NCI-H2029 treated with DMSO at 0.1 percent for 48 hours (cell line): ENCODE results near the gene INSYN2B.
"Not testable (repeated sequence)": the region's sequence is repeated elsewhere in the genome, so short reads cannot be mapped to it uniquely, and the experiment has no call there.

Experiments
- DNase-seq: peaks from one replicate; lab custom pipeline; 2025; lab: John Stamatoyannopoulos, UW

INSYN2B gene

DNA sequence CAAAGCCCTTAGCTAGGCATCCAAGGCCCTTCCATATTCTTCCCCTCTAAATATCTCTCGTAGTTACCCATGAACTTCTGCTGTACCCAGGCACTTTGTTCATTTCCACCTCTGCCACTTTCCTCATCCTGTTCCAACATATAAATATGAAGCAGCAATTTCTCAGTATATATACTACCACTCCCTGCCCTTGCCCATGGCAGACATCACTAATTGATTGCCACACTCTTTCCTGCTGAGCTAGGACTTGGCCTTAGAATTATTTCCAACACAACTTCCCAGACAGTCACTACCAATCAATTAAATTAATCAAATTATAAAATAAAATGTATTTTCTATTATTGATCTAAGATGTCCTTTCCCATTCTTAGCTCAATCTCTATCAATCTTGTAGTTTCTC is 8.5 kb downstream of the INSYN2B start:
- no peak for DNase-seq

DNA sequence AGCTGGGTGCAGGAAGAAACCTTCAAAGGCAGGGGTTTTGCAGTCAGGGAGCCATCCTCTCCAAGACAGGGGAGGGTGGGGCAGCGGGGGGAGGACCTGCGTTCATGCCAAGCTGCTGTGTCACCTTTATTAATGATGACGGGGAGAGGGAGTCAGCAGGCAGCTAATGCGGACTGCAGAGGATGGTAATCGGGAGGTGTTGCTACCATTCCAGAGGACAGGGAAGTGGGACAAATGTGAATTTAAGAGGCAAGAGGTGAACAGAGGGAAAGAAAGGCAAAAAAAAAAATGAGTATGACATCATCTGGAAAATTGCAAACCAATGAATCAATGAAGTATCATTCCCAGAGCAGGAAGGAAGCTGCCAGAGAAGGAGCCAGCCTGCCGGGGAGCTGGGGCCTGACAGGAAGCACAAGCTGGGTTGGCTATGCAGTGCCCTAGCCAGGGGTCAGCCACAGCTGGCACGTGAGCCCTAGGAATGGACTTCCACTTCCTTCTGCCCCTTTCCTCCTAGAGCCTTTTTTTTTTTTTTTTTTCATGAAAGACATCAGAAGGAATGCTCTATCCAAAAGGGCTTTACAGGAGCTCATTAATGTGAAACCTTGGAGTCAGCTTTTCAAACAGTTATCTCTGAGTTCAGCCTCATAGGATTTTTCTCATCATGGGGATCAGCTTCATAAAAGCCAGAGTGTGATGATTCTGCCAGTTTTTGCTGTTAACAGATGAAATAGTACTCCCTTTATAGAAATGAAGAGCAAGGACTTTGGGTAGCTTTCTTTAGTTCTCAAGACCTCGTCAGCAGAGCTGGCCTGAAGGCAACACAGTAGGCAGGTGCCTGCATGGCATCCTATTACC is 9.2 kb downstream of the INSYN2B start:
- DNase-seq: no peak

GRCh38 chr5:169970339-169970738 is 10.0 kb downstream of the INSYN2B start:
- no peak for DNase-seq

DNA sequence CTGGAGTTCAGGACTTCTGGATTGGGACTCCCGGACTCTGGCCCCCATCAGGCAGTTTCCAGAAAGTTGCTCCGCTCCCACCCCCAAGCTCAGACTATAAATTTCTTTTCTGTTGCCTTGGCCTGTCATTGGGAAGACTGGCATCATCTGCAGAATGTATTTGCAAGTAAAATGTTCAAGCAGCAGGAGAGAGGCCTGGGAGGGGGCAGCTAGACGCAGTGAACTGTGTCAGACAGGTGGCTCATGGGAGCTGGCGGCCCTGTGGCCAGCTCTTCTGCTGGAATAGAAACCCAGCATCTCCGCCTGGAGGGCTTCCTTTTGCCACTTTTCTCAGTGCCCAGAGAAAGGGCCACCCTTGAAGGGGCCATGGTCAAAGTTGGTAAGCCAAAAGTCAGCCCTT is 16.0 kb downstream of the INSYN2B start:
- DNase-seq: no peak

- DNase-seq: no peak
Observed at GRCh38 chr5:169960659-169961058, 19.6 kb downstream of the INSYN2B start.

DNA sequence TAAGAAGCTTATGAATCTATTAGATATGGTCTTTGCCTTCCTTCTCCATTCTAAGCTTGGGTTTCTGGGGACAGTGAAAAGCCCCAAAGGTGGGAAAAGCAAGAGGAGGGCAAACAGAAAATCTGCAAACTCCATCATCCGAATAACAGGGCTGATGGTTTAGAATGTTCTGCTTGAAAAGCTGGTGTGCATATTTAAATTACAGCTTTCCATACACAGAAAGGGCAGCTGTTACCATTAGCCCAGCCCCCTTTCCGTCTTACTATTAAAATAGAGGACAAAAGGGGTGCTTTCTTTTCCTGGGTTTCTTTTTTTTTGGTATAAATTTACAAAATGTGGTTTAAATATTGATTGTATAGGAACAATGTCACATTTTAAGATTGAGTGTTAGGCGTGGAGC is 22.0 kb downstream of the INSYN2B start:
- no peak for DNase-seq

DNA sequence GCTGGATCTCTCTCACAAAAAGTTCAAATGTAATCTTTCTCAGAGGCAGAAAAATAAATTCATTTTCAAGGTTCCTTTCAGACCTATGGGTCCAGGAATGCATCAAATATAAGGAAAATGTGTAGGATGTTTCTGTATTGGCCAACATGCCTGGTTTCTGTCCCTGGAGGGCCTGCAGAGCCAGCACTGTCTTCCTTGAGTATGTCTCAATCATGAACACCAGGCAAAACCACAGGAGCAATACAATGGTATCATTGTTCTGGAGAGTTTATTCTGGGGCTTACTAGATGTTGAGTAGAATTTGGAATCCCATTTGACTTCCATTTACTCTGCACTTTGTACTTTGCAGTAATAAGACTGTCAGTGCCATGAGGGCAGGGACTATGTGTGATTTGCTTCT is 23.5 kb downstream of the INSYN2B start:
- no peak for DNase-seq

- DNase-seq: no peak
Observed at GRCh38 chr5:169956126-169956525, 24.2 kb downstream of the INSYN2B start.

DNA sequence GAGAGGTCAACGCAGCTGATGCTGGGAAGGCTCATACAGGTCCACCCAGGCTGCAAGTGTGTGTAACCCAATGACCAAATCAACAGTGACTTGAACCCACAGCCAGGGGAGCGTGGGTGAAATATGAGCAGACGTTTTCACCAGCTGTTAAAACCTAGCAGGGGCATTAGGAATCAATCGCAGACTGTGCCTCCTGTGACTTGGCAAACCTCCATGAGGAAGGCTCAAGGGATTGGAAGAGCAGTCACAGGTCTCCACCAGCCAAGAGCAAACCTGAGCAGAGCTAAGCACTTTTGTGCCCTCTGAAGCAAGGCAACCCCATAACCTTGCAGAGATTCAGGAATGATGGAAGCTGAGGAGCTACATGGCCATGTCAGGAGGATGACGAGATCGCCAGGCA is 25.5 kb downstream of the INSYN2B start:
- no peak for DNase-seq

- not testable (repeated sequence) for DNase-seq
Observed at GRCh38 chr5:169953196-169953595, 27.1 kb downstream of the INSYN2B start.

GRCh38 chr5:169950333-169950732 is 30.0 kb downstream of the INSYN2B start:
- no peak for DNase-seq

DNA sequence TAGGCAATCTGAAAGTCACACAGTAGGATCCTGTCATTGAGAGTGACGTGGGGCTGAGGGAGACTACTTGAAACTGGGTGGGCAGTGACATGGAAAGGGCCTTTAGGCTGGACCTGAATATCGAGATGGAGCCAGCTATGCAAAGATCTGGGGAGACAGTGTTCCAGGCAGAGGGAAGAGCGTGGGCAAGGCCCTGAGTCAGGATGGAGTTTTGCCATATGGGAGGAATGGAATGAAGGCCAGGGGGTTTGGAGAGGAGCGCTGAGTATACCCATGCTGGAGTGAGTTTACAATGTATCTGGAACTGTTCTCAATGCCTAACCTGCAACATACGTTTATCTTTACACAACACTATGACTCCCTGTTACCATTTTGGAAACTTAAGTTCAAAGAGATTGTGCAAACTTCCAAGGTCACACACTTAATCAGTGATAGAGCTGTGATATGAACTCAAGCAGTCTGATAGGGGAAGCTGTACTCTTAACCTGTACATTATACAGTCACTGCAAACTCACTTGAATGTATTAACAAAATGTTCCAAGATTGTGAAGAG is 33.5 kb downstream of the INSYN2B start:
- DNase-seq: no peak

DNA sequence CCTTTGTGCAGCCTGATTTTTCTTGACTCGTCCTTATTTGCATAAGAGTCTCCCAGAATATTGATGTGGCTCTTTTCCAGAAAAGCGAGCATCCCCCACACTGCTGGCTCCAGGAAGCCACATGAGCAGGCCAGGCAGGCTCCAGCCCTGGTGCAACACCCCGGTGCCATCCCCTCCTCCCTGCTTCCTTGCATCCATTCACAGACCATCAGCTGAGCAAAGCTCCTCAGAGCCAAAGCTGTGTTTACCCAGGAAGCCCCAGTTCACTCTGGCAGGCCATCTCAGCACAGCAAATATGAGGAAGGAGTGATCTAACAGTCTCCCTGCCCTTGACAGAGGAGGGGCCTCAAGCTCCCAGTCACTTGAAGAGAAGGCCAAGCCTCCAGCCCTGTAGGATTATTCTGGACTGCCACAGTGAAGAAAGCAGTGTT is 34.4 kb downstream of the INSYN2B start:
- peak; percentile 72 for DNase-seq

GRCh38 chr5:169944922-169945680 is 35.2 kb downstream of the INSYN2B start:
- no peak for DNase-seq

DNA sequence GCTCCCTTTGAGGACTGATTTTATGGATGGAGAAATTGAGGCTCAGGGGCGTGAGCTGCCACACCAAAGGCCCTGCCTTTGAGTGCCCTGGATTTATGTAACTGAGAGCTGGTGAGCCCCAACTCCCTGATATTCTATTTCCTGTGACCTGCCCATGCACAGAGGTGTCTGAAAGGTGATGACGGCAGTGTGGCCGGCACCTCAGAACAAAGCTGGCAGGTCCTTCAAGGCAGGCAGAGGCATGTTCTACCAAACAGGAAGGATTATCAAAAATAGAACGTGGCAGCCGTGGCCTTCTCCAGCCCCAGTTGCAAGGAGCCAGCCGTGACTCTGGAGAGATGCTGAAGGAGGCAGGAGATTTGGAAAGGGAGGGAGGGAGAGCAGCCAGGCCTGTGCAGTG is 36.2 kb downstream of the INSYN2B start:
- DNase-seq: no peak

GRCh38 chr5:169943026-169943425 is 37.3 kb downstream of the INSYN2B start:
- no peak for DNase-seq

GRCh38 chr5:169942181-169942580 is 38.1 kb downstream of the INSYN2B start:
- DNase-seq: no peak

GRCh38 chr5:169941542-169941941 is 38.8 kb downstream of the INSYN2B start:
- DNase-seq: no peak

DNA sequence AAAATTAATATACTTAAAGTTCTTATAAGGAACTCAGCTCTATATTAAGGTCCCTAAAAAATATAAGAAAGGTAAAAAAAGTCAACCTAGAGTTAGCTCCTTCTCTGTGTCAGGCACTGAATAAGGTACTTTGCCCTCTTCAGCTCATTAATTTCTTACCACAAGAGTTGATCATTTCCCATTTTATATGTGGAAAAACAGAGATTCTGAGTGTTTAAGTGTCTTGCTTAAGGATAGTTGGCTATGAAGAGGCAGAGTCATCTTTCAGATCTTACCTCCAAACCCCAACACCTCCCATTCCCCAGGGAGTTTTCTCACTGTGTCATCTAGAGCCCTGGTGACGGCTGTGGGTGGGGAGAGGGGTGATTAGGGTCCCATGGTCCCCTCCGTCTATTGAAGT is 40.6 kb downstream of the INSYN2B start:
- no peak for DNase-seq

GRCh38 chr5:169938439-169938838 is 41.9 kb downstream of the INSYN2B start:
- DNase-seq: no peak

GRCh38 chr5:169935762-169936161 is 44.5 kb downstream of the INSYN2B start:
- DNase-seq: no peak

DNA sequence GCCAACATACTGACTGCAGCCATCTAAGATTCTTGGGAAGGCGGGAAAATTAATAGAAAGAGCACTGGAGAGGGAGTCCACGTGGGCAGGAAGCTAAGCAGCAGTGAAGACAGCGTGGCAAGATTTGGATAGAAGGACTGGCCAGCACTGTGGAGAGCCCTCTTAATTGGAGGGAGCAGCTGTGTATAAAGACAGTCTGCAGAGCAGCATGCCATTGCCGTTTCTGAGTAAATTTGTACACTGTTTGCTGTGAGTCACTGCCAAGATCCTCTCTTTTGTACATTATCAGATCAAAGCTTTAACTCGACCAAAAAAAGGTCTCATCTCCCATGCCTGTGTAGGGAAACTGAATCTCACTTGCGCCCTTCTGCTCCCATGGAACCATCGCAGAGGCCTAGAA is 45.3 kb downstream of the INSYN2B start:
- DNase-seq: no peak

DNA sequence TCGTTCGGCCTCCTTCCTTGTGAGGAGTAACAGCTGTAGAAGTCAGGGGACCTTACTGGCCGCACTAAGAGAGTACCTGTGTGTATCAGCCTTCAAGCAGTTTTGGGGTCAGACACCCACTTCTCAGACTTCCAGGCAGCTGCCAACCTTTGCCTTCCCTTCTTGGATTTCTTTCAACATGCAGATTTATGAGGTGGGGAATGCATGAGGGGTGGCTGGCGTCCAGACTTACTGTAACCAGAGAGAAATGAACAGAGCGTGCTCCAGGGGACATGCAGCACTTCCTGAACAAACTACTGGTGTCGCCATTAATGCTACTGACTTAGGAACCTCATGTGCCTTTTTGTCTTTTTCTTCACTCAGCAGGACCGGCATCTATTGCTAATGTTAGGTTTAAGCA is 46.7 kb downstream of the INSYN2B start:
- peak; percentile 49 for DNase-seq
